Upper lobe of left lung (tissue), 4 donors: Measurements from ENCODE around the gene TJAP1.

ENCODE experiments used
- CTCF ChIP-seq, 6 experiments: fragments of 450-650 bp in 4 of 6; fragments of 200-600 bp in 2 of 6; sonication (generic) in 2 of 6; IDR thresholded peaks; one replicate each; pipeline ENCODE4 v1.5.1; 2016 to 2019; ENCODE audit warnings: antibody characterized with exemption in 6 of 6
- POLR2A ChIP-seq, 4 donors: fragments of 450-650 bp; IDR thresholded peaks; one replicate each; pipeline ENCODE4 v1.5.1; 2016 to 2017; ENCODE audit warnings: antibody characterized with exemption in 4 of 4, mild to moderate bottlenecking in 2 of 4

GRCh38 chr6:43453831-43454230 is 23.5 kb upstream of the TJAP1 start:
- no peak for TF ChIP-seq POLR2A (IDR thresholded peaks at IDR 0.05)
- no peak for TF ChIP-seq CTCF (IDR thresholded peaks at IDR 0.05)
